GM19455 (cell line): ENCODE results near the gene PSMB9.
A peak's percentile ranks its signal among the peaks of the same experiment; 100 is the strongest.
"Not testable (repeated sequence)": the region's sequence is repeated elsewhere in the genome, so short reads cannot be mapped to it uniquely, and the experiment has no call there.

Experiments used
- ATAC-seq: cut with Tn5 transposase; IDR thresholded peaks from one replicate; pipeline ENCODE4 v1.9.1; 2021; ENCODE audit not compliant: unreplicated experiment

The PSMB9 gene

DNA sequence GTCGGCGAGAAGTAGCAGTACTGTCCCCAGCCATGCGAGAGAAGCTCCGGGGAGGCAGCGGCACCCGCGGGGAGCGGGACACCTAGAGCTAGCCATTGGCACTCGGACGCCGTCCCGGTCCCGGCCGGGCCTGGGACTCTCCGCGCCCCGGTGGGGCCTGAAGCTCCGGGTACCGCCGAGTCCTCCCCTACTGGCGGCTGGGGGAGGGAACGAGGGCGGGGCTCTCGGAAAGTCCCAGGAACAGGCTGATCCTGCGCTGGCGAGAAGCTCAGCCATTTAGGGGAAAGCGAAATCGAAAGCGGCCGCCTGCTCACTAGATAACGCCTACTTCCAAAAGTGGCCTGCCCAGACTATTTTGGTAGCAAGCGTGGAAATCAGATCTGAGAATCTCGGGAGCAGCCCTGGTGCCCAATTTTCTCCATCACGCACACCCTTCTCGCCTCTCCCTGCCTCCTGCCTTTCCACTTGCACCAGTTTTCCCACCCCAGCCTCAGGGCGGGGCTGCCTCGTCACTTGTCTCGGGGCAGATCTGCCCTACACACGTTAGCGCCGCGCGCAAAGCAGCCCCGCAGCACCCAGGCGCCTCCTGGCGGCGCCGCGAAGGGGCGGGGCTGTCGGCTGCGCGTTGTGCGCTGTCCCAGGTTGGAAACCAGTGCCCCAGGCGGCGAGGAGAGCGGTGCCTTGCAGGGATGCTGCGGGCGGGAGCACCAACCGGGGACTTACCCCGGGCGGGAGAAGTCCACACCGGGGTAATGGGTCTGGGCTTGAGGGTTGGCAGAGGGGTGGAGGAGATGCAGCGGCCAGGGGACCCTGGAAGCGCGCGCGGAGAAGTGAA, at the start of gene PSMB9, which contains the start of gene TAP1:
PSMB9 (plus strand) TSS at position 652 of the 835 bp plus-strand sequence; CDS start at position 690, 38 bp downstream.
TAP1 (minus strand) TSS at position 164 of the 835 bp plus-strand sequence; CDS start at position 96, 68 bp downstream.
- peak; percentile 79 for ATAC-seq

DNA sequence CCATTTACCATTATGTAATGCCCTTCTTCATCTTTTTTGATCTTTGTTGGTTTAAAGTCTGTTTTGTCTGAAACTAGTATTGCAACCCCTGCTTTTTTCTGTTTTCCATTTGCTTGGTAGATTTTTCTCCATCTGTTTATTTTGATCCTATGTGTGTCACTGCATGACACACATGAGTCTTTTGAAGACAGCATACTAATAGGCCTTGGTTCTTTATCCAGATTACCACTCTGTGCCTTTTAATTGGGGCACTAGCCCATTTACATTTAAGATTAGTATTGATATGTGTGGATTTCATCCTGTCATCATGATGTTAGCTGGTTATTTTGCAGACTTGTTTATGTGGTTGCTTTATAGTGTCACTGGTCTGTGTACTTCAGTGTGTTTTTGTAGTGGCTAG, 48.6 kb upstream of the PSMB9 start:
- not testable (repeated sequence) for ATAC-seq

DNA sequence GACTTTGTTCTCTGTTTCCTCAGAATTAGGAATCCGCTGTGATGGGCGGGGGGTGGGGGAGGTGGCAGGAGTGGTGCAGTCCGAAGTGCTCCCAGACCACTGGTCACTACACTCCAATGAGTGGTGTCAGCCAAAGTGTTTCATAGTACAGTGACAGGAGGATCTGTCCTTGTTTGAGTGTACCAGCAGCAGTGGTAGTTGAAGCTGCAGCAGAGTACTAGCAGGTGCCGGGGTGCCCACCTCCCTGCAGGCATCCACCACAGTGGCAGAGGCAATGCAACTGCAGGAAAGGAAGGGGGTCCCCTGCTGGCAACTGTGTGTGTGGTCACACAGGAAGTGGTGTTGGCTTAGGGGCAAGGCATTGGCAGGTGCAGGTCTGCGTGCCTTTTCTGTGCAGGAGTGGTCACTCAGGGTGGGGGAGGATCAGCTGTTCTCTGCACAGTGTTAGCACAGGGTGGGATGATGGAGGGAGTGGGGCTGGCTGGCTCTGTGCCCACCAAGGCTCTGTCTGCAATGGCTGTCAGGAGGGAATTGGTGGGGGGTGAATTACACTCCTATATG, 46.9 kb upstream of the PSMB9 start:
- no peak for ATAC-seq

DNA sequence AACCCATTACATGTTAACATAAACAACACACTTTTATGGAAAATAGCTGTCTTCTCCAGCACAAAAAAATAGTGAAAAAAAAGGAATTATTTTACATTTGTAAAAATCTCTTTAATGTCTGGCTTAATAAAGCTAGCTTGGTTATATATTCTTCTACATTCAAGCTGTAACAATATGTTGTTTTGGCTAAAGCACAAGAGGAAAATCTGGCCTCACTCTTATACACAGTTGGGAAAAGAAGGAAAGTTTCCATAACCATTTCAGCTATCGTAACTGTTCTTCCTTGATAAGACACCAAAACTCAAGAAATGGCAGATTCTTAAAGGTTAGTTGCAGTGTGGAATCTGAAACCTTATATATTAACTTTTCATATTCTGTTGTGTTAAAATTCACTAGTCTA, 44.8 kb upstream of the PSMB9 start:
- no peak for ATAC-seq

DNA sequence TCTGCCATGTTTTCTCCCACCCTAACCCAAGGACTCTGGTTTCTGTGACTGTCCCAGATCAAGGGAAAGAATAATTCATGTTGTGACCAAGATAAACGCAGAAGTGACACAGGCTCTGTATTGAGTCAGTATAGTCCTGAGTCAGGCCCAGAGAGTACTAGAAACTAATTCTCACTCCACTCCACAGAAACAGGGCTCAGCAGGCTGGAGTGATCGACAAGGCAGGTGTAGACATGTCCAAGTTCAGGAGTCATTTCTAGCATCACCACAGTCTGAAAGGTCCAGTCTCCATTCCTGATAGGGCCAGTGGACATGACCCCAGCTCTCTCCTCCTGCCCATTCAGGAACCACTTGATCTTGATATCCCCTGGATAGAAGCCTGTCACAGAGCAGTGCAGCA, 39.8 kb upstream of the PSMB9 start:
- ATAC-seq: no peak

DNA sequence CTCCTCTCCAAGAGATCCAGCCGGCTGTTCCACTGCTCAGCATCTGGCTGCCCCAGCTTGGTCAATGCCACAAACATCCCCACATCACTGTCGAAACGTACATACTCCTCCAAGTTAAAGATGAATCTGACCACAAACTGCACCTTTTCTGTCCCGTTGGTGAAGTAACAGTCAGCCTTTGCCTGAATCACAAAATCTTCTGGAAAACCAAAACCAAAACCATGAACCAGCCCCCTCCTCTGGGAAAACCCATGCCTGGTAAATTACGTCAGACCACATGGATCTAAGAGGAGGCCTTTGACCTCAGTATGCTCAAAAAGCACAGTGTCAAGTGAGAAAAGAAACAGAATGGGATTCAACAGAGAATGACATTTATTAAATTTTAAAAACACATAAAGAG, 38.9 kb upstream of the PSMB9 start:
- no peak for ATAC-seq

DNA sequence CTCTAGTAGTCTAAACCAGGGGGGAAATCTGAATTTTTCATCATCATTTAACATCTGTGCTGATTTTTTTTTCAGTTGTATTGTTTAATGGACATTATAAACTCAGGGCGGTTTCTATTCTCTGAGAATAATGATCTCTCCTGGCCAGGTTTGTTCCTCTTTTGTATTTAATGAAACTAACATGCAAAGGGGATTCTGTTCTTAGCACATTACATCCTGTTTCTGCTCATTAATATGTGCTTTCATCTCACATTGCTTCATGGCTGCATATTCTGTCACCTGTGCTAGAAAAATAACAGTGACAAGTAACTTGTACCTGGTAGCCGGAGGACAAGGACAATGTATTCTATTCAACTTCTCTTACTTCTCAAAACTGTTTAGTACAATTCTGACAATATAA, 38.0 kb upstream of the PSMB9 start:
- ATAC-seq: no peak

DNA sequence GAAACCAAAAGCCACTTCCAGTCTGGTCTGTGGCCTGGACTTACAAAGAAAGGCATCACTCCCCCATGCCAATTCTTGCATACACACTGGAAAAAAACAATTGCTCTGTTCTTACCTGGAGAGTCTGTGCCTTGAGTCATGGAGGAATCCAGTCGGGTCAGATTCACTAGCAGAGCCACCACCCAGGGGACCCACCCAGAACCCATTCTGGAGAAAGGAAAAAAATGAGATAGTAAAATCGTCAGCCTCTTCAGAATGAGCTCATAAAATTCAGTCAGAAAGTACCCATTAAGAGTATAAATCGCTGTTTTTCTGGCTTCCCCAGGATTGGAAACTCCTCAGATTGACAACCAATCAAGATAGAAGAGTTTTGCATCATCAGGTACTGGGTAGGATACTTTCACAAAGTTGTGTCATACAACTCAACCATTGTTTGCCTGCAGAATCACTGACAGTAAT, 37.2 kb upstream of the PSMB9 start, which contains the start of gene HLA-DOB:
HLA-DOB (minus strand) TSS at position 257 of the 459 bp plus-strand sequence; CDS start at position 206, 51 bp downstream.
- ATAC-seq: no peak

DNA sequence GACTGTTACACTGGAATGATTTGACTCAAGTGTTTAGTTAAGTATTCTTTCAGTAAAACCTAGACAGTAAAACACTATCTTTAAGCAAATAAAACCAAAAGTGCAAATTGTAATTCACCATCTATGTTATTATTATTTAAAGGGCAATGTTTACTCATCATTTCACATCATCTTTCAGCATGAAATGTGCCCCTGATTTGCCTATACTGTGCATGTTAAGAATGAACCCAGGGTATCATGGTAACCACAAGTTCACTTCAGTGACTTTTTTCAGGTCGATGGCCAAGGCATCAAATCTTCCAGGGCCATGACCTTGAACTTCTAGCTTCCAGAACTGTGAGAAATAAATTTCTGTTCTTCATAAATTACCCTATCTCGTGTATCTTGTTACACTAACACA, 35.1 kb upstream of the PSMB9 start:
- ATAC-seq: no peak

DNA sequence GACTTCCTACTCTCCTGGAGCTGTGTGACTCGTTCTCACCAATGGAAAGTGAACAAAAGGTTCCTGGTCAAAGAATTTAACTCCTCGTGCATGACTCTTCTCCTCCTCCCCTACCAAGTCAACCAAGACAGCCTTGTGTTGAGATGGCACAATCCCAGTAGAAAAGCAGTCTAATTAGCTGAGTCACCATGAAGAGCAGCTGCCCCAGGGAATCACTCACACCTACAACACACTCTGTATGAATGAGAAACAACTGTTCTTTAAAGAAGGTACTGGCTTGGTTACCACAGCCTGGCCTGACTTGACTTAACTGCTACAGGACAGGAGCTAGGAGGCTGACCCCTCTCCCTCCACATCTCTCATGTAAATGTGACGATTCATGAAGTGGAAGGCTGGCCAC, 34.3 kb upstream of the PSMB9 start:
- no peak for ATAC-seq

DNA sequence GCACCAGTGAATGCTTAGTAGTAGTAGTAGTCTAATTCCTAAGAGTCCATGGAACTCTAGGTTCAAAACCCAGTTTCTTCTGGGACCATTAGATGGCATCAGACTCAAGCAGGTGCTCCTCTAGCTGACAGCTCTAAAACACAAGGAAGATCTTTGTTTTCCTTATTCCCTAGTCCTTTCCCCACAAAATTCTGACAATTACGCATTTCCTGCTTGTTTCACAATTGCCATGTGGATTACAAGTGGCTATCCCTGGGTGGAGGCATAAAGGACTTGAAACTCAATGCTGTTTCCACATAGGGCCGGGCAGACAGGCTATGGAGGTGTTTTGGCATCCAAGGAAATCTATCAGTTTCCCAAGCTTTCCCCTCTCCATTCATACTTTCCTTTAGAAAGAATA, 28.0 kb upstream of the PSMB9 start:
- no peak for ATAC-seq

DNA sequence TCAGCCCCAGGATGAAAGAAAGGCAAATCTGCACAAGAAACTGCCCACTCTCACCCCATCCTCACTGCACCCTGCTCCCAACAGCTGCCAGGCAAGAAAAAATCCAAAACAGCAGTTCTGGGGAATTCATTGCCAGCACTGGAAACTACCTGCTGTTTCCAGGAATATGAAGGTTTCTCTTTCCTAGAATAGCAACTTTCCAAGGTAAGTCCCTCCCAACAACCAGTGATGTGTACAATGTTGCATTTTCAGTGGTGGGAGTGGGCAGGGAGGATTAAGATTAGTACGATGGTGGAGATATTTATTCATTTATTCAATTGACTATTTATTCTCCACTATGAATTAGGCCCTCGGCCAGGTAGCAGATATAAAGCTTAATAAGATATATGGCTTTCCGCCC, 27.0 kb upstream of the PSMB9 start:
- no peak for ATAC-seq

DNA sequence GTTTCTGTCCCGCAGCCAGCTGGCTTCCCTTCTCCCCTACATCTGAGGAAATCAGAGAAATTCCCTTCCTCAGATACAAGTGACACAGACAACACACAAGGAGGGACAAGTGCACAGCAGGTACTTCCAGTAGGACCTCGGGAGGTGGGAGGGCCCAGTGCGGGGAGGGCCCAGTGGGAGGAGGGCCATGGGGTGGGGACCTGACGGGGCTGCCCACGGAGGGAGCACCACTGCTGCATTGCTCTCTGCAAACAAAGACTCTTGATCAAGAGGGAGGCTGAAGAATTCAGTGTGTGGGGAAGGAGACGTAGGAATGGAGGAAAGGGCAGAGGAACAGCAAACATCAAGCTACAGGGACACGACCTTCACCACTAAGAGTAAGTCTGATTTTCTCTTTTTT, 24.5 kb upstream of the PSMB9 start:
- no peak for ATAC-seq

DNA sequence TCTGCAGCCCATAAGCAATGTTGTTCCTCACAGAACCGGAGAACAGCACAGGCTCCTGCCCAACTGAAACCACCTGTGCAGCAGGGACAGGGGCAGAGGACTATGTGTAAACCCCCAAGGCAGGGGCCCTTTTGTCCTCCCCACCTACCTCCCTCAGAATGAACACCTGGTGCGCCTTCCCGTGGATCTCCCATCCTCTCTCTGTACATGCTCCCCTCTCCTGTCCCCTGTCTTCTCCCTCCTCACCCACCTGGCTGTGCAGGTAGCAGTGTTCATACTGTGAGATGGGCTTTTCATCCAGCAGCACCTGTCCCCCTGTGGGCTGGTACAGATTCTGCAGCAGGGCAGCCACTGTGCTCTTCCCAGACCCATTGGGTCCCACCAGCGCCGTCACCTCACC, 24.0 kb upstream of the PSMB9 start:
- ATAC-seq: no peak

DNA sequence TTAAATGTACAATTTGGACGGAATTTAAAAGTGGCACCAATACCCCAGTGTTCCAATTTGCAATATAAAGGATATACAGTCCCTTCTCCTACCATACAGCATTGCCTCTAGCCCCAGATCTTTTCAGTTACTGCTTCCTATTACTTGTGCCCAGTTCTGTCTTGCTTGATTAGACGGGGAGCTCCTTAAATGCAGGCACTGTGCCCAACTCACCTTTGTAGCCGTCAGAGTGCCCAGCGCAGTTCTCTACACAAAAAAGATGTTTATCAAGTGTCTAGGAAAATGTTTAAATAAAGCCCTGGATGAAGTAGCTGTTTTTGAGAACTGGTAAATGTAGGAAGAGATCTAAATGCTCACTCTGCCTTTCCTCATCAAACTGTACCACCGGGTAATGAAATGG, 23.1 kb upstream of the PSMB9 start:
- no peak for ATAC-seq

DNA sequence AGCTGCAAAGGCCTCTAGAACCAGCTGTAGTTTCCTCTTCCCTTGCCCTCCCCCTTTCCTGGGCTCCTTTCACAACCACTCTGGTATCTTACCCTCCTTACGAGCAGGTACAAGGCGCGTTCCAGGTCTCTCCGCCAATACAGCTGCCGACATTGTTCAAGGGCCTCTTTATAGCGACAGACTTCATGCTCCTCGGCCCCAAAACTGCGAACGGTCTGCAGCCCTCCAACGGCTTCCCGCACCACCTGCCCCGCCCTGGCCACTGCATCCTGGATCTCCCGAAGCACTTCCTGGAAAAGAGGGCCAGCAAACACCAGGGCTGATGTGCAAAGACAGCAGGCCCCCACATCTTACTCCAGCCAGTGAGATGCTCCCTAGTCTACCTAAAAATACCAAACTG, 21.5 kb upstream of the PSMB9 start:
- no peak for ATAC-seq

DNA sequence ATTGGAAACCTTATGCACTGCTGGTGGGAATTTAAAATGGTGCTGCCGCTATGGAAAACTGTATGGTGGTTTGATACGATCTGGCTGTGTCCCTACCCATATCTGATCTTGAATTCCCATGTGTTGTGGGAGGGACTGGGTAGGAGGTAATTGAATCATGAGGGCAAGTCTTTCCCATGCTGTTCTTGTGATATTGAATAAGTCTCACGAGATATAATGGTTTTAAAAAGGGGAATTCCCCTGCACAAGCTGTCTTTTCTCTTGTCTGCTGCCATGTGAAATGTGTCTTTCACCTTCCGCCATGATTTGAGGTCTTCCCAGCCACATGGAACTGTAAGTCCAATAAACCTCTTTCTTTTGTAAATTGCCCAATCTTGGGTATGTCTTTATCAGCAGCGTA, 20.3 kb upstream of the PSMB9 start:
- no peak for ATAC-seq

DNA sequence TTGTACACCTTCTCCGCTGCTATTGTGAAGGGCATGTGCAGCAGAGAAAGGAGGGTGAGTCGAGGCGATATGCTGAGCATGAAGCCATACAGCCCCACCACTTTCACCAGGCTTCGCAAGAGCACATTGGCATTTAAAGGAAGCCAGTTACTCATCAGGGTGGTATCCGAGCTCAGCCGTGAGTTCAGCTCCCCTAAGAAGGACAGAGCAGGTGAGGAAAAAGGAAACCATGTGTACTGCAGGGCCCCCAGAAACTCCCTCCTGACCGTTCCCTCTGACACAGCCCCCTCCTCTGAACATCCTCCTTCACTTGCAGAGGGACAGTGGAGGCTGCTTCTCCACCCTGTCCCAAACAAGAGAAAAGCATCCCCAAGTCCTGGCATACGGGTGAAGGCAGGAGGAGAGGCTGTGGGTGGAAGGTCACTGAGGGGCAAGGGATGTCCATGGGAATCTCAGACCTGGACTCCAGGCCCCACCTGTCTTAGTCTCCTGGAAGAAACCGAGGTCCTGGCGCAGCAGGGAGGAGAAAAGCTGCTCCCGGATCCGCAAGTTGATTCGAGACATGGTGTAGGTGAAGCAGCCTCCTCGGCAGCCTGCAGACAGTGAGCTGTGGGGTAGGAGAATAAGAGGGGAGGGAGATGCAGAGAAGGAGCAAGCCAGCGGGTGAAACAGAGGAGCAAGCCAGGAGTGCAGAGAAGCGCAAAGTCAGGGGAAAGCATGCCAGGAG, 18.7 kb upstream of the PSMB9 start:
- ATAC-seq: no peak

DNA sequence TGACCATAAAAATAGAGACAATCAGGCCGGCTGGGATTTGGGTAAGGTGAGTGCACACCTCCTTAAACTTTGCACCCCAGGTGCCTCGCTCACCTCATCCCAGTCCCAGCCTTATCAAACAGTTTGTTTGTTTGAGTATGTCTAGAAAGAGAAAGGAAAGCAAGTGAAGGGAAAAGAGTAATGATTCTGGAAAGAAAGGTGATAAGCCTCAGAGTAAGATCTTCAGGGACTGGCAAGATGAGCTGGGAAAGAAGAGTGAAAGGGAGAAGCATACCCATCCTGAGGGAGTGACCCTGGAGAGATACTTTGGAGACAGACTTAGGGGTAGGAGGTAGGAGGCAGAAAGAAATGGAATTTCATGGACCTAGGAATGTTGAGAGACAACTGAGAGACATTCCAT, 17.1 kb upstream of the PSMB9 start:
- no peak for ATAC-seq

DNA sequence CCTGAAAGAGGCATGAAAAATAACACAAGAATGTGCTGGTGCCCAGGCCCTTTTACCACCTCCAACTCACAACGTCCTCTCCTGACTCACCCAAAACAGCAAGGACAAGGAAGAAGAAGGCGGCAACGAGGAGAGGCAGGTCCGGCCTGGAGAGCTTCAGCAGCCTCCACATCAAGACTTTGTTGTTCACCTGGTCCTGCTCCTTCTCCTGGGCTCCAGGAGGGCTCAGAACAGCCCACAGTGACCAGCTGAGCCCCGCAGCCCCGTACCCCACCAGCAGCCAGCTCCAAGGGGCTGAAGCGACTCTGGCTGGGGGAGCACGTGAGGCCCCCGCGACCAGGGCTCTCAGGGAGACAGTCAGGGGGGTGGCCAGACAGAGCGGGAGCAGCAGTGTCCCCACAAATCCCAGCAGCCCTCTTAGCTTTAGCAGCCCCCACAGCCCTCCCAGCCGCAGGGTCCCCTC, 16.3 kb upstream of the PSMB9 start:
- ATAC-seq: no peak

DNA sequence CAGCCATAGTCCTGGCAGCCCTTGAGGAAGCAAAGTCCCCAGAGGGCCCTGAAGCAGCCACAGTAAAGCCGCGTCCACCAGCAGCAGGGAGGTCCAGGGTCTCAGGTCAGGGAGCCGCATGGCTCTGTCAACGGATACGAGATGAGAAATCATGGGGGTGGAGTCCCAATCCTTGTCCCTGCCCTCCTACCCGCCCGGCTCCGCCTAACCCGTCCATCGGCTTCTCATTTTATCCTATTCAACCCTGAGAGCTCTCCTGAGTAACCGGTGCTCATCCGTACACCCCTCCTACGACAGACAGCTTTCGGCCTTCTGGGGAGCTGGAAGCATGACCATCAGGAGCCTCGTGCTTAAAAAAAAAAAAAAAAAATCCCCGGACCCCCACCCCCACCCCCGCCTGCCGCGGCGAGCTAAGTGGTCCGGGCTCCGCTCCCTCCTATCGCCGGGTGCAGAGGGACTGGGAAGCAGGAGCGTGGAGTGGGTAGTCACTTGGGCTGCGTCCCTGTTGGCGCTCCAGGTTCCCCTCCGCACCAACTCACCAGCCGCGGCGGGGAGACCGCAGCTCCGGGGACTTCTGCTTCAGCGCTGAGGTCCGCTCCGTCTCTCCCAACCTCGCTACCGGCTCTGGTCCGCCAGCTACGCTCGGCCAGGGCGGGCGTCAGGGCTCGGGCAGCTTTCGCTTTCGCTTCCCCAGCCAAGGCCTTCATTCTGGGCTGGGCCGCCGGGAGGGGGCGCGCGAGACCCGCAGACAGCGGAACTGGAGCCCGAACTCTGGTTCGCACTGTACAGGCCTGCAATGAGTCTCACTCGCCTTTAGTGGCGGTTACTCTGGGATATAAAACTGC, 15.7 kb upstream of the PSMB9 start, which contains the start of gene TAP2:
TAP2 (minus strand) TSS at position 626 of the 845 bp plus-strand sequence; CDS start at position 120, 506 bp downstream.
- peak; percentile 59 for ATAC-seq
